Kasumi-1 (cell line): ENCODE results near the gene HEPACAM.
A peak's percentile ranks its signal among the peaks of the same experiment; 100 is the strongest.
"Not testable (repeated sequence)": the region's sequence is repeated elsewhere in the genome, so short reads cannot be mapped to it uniquely, and the experiment has no call there.

Experiments
- DNase-seq, 2 experiments: peaks; one replicate each; lab custom pipeline; 2025; lab: John Stamatoyannopoulos, UW

Gene HEPACAM, protein sequence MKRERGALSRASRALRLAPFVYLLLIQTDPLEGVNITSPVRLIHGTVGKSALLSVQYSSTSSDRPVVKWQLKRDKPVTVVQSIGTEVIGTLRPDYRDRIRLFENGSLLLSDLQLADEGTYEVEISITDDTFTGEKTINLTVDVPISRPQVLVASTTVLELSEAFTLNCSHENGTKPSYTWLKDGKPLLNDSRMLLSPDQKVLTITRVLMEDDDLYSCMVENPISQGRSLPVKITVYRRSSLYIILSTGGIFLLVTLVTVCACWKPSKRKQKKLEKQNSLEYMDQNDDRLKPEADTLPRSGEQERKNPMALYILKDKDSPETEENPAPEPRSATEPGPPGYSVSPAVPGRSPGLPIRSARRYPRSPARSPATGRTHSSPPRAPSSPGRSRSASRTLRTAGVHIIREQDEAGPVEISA

DNA sequence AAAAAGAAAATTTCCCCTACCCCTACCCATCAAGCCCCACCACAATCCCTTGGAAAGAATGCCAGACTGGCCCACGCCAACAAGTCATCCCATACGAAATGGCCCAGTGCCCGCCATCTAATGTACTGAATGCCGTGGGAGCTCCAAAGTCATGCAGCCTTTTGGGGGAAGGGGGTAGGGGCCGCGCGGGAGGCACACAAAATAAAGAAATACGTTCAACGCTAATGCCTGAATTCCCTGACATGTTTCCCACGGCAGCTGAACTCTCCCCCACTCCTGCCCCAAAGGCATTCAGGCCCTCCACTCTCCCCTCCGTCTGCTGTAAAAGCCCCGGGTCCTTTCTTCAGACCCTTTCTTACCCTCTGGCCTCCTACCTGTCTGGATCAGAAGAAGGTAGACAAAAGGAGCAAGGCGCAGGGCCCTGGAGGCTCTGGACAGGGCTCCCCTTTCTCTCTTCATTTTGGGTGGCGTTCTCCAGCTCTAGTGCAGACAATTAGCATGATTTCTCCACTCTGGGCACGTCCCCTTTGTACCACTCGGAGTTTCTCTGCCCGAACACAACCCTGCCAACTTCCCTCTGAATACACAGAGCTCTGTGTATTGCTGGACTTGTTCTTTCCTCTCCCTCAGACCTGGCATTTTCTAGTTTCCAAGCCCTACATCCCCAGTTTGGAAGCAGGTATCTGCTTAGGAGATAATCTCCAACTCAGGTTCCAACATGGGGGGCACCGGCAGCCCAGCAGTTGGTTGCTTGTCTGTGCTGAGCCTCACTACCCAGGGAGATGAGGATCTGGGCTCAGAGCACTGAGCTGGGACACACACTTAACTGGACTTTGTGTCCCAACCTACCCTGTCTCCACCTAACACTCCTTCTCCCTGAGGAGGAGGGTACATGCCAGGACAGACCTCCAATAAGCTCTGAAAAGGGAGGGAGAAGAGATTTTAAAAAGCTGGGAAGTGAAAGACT, at the start of gene HEPACAM:
HEPACAM (minus strand) TSS at position 500 of the 967 bp plus-strand sequence; CDS start at position 459, 41 bp downstream.
- no peak for DNase-seq

DNA sequence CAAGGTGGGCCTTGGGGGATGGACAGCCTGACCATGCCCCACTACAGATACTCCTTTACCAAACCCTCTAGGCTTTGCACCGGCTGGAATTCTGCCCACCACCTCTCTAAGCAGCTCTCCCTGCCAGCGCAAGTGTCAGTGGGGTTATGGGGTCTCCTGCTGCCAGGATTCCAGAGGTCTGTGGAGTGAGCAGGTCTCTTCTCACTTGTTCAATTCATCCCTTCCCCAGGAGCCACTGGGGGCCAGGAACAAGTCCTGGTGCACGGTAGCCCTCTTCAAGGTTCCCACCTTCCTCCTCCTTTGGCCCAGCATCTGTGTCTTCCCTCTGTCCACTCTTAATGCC, 48.6 kb upstream of the HEPACAM start:
- no peak for DNase-seq

- no peak for DNase-seq
These were observed 48.0 kb upstream of the HEPACAM start for GRCh38 chr11:124983674-124984511.

DNA sequence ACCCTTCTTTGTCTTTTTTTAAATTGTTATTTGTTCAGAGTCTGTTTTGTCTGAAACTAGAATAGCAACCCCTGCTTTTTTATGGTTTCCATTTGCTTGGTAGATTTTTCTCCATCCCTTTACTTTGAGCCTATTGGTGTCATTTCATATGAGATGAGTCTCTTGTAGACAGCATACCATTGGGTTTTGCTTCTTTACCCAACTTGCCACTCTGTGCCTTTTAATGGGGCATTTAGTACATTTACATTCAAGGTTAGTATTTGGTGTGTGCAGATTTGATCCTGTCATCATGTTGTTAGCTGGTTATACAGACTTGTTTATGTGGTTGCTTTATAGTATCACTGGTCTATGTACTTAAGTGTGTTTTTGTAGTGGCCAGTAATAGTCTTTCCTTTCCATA, 46.2 kb upstream of the HEPACAM start:
- DNase-seq = no peak

- DNase-seq = no peak
These were observed 42.5 kb upstream of the HEPACAM start for GRCh38 chr11:124978316-124978715.

GRCh38 chr11:124977006-124977405, 41.2 kb upstream of the HEPACAM start:
- DNase-seq = no peak

GRCh38 chr11:124976531-124976930, 40.7 kb upstream of the HEPACAM start:
- DNase-seq = no peak

- DNase-seq = no peak
These were observed 36.0 kb upstream of the HEPACAM start for GRCh38 chr11:124971810-124972209.

DNA sequence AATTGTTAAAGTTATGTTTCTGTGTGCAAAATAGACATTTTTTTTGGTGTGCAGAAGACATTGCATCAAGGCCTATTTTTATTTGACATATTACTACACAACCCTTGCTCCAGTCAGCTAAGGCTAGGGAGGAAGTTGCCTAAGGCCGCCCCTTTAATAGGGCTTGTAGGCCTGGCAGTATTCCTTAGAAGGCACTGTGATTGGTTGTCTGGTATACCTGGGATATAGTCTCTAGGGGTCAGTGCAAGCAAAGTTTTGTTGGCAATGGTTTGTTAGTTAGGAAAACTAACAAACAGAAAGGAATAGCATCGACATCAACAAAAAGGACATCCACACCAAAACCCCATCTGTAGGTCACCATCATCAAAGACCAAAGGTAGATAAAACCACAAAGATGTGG, 35.1 kb upstream of the HEPACAM start:
- DNase-seq = no peak

- DNase-seq = not testable (repeated sequence)
These were observed 32.4 kb upstream of the HEPACAM start for GRCh38 chr11:124968197-124968596.

DNA sequence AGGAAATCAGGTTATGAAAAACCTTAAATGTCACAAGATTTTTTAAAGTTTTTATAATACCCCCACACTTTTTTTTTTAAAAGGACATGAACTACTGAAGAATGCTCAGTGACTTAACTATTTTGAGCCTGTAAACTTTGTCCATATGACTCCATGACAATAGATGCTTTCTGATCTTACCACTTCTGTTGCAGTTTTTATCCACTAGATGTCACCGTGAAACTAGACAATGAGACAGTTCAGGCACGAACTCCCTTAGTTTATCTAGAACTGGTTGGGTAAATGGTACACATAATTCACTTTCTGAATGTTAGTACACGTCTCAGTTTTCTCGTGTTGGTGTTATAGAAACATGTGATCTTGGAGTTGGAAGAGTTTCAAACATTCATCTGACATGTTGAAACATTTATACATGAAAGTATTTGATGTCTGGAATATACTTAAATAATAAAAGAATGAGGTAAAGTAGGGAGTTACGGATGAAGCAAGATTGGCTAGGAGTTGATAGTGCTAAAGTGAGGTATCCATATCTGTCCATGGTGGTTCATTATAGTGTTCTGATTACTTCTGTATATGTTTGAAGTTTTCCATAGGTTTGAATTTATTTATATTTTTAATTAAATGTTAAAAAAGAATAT, 26.2 kb upstream of the HEPACAM start:
- peak; percentile 85 to 89 for DNase-seq

DNA sequence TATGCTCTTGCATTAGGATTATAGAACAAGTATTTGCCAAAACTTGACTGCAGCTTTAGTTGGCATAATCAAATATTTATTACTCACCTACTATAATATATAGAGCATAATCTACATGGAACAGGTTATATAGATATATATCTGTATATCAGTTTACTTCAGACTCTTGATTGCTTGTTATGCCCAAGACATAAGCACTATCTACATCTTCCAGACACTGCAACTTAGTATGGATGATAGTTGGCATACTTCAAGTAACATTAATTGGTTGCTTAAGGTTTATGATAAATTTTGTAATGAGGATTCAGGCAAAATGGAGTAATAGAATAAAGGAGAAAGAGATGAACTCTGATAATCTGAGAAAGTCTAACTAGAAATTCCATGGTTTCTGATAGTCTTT, 19.2 kb upstream of the HEPACAM start:
- no peak for DNase-seq

GRCh38 chr11:124954590-124954955, 18.7 kb upstream of the HEPACAM start:
- no peak for DNase-seq

DNA sequence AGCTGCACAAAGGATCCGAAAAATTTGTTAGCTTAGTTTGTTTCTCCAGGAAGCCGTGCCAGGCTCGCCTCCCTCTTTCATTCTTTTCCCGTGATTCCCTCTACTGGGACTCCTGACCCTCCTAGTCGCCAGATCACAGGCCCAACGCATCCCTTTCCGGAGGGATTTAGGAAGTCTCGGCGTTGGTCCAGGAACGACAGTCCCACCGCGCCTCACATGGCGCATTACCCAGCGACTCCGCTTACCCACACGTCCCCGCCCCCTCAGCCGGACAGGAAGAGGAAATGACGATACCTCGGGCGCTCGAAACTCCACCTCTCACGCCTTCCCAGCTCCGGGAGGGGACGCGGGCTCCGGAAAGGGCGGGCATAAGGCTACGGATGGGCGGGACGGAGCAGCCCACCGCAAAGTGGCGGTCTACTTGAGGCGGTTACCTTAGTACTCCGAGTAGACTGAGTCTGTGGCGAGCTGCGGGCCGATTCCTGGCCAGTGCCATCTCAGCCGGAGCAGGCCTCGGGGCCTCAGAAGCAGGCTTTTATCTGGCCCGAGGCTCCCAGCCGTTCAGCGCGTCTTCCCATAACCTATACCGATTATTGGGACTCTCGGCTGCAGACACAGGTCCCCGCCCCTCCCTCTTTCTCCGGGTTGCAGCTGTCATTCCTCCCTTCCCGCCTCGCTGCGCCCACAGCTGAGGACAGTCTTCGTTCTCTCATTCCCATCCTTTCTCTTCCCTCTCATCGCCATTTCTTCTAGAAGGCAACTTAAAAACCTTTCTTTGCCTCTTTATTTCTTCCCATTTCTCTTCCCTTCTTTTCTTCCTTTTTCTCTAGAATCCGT, 18.1 kb upstream of the HEPACAM start, which contains the start of gene CCDC15:
CCDC15 (plus strand) TSS at position 450 of the 837 bp plus-strand sequence. CDS start 531 bp downstream, outside the sequence.
- peak; percentile 95 to 96 for DNase-seq

GRCh38 chr11:124951341-124951740, 15.5 kb upstream of the HEPACAM start:
- DNase-seq = no peak

- DNase-seq = no peak
These were observed 14.9 kb upstream of the HEPACAM start for GRCh38 chr11:124950601-124951330.

DNA sequence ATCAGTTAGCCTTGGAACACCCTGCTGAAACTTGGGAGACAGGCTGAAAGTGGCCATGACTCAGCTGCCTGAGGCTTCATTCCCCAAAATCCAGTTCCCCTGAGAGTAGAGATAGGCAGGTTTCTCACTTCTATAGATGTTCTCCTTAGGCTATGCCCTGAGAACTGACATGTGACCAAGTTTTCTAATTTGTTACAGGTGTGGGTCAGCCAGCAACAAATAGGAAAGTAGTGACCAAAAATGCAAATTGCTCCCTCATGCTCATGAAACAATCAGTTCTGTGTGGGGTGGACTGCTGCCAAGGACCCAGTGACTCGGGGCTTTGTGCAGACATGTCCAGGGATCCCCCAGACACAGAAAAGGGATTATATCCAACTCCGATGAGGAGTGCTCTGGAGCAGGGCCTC, 10.9 kb upstream of the HEPACAM start:
- DNase-seq = no peak

DNA sequence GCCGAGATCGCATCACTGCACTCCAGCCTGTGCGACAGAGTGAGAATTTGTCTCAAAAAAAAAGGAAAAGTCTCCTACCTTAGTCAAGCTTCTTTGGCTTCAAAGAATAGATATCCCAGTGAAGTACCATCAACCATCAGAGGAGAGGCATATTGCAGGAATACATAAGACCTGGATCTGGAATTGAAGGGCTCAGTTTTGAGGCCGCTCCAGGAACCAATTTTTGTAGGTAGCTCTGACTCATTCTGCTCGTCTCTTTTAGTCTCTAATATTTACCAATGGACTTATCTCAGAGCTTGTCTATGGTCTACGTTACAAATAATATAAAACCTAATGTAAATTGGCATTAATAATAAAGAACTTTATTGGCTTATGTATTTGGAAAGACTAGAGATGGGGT, 10.0 kb upstream of the HEPACAM start:
- DNase-seq = no peak

GRCh38 chr11:124944565-124944964, 8.7 kb upstream of the HEPACAM start:
- no peak for DNase-seq

GRCh38 chr11:124943741-124944140, 7.9 kb upstream of the HEPACAM start:
- DNase-seq = no peak
